Tibial nerve (tissue), 4 donors: Measurements from ENCODE around the gene TRIM66.

Experiments used
- EP300 ChIP-seq, 2 donors: sonication (generic); formaldehyde crosslinking; IDR thresholded peaks; one replicate each; pipeline ENCODE4 v1.6.1; 2017; ENCODE audit warnings: antibody characterized with exemption in 2 of 2, mild to moderate bottlenecking in 1 of 2
- POLR2A ChIP-seq, 2 donors: fragments of 450-650 bp; IDR thresholded peaks; one replicate each; pipeline ENCODE4 v1.6.1; 2017; ENCODE audit warnings: antibody characterized with exemption in 2 of 2, mild to moderate bottlenecking in 2 of 2, moderate library complexity in 2 of 2
- TF ChIP-seq, protein P1 (sequence below), 5 experiments: fragments of 200-600 bp in 3 of 5; fragments of 450-650 bp in 2 of 5; sonication (generic) in 3 of 5; IDR thresholded peaks; one replicate each; pipeline ENCODE4 v1.5.1; 2016 to 2019; ENCODE audit warnings: antibody characterized with exemption in 5 of 5, mild to moderate bottlenecking in 3 of 5, moderate library complexity in 2 of 5

DNA sequence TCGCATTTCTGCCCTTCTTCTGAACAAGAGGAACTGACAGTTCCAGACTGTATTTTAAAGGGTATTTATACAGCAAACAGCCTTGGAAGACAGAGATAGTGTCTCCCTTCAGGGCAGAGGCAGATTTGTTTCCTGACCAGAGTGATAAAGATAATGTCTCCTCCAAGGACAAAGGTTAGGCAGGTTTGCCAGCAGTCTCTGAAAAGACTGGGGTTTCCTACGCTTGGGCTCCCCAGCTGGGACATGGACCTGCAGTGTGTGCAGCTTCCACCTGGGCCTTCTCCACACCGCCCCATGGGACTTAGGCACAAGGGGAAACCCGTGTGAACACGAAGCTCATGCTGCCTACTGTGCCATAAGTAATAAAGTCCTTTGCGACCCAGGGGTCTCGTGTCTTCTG is 42.2 kb upstream of the TRIM66 start:
- TF ChIP-seq, protein P1, sequence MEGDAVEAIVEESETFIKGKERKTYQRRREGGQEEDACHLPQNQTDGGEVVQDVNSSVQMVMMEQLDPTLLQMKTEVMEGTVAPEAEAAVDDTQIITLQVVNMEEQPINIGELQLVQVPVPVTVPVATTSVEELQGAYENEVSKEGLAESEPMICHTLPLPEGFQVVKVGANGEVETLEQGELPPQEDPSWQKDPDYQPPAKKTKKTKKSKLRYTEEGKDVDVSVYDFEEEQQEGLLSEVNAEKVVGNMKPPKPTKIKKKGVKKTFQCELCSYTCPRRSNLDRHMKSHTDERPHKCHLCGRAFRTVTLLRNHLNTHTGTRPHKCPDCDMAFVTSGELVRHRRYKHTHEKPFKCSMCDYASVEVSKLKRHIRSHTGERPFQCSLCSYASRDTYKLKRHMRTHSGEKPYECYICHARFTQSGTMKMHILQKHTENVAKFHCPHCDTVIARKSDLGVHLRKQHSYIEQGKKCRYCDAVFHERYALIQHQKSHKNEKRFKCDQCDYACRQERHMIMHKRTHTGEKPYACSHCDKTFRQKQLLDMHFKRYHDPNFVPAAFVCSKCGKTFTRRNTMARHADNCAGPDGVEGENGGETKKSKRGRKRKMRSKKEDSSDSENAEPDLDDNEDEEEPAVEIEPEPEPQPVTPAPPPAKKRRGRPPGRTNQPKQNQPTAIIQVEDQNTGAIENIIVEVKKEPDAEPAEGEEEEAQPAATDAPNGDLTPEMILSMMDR (IDR thresholded peaks at IDR 0.05), result no peak
- TF ChIP-seq EP300 (IDR thresholded peaks at IDR 0.05), result no peak
- no peak for TF ChIP-seq POLR2A (IDR thresholded peaks at IDR 0.05)
